Thyroid gland (tissue), 4 donors: Measurements from ENCODE around the gene VAV3. TPM values are rescaled to one million over a fixed set of nuclear protein-coding genes. Genes with fewer than 3 reads are reported as not detected.

ENCODE experiments used
- DNase-seq, 2 donors: peaks; one replicate each; pipeline ENCODE4 v3.0.0-alpha.2; 2019
- H3K27ac ChIP-seq, 3 donors: fragments of 200-600 bp; sonication (generic); 1 replicate in 2 of 3; 2 replicates in 1 of 3; pipeline ENCODE4 v1.5.1; 2016 to 2019; ENCODE audit warnings: mild to moderate bottlenecking in 1 of 3, moderate library complexity in 1 of 3
- H3K27me3 ChIP-seq: fragments of 200-600 bp; sonication (generic); one replicate; pipeline ENCODE4 v1.5.1; 2019
- H3K36me3 ChIP-seq, 2 donors: fragments of 200-600 bp; sonication (generic); one replicate each; pipeline ENCODE4 v1.5.1; 2016 to 2019
- H3K4me1 ChIP-seq, 2 donors: fragments of 200-600 bp; sonication (generic); one replicate each; pipeline ENCODE4 v1.5.1; 2017 to 2019
- H3K4me3 ChIP-seq, 3 donors: fragments of 200-600 bp; sonication (generic); replicated peaks in 1 of 3; 1 replicate in 2 of 3; 2 replicates in 1 of 3; pipeline ENCODE4 v1.5.1; 2016; ENCODE audit warnings: mild to moderate bottlenecking in 1 of 3
- H3K9me3 ChIP-seq: fragments of 200-600 bp; sonication (generic); one replicate; pipeline ENCODE4 v1.5.1; 2017
- CTCF ChIP-seq, 6 experiments: fragments of 200-600 bp in 3 of 6; fragments of 450-650 bp in 3 of 6; sonication (generic) in 3 of 6; IDR thresholded peaks; one replicate each; pipeline ENCODE4 v1.5.1; 2016 to 2019; ENCODE audit warnings: antibody characterized with exemption in 6 of 6, mild to moderate bottlenecking in 2 of 6, inconsistent platforms in 1 of 6, moderate library complexity in 1 of 6
- POLR2A ChIP-seq, 2 donors: fragments of 450-650 bp; IDR thresholded peaks; one replicate each; pipeline ENCODE4 v1.6.1; 2017; ENCODE audit warnings: antibody characterized with exemption in 2 of 2, mild to moderate bottlenecking in 2 of 2, moderate library complexity in 1 of 2
- whole genome bisulfite sequencing, 2 donors: methylation state at CpG; one replicate each; pipeline ENCODE4 v1.1.5; 2017; 5-methylcytosine and 5-hydroxymethylcytosine counted together
- intact Hi-C: fragments of 100-400 bp; cut with DNase I; formaldehyde crosslinking; loops from one replicate; pipeline ENCODE4 v1.15.1; 2023
- total RNA-seq, 4 donors: library from RNA; depleted of rRNA; stranded (reverse); fragments of >200 nt; gene quantifications; one replicate each; pipeline ENCODE4 v1.2.3, GENCODE V29; 2016

The VAV3 gene
- total RNA-seq, 4 donors from 2014 or later = 14.8 to 22.8 (median 18.8) TPM

- TF ChIP-seq CTCF (IDR thresholded peaks at IDR 0.05) (no peak), POLR2A (IDR thresholded peaks at IDR 0.05) (no peak)
- no peak for DNase-seq
- H3K4me1 ChIP-seq = peaks cover 0 to 7% of the 10 kb centered on the region in 2 donors
- no peaks in the 10 kb centered on the region for H3K27me3 ChIP-seq
- H3K36me3 ChIP-seq = no peaks in the 10 kb centered on the region
- H3K27ac ChIP-seq = no peak overlapping the region
- intact Hi-C loops = no loop called here
- 82 to 85% methylated on average over 2 of the region's 2 CpGs for WGBS, 2 donors
- no peaks in the 10 kb centered on the region for H3K9me3 ChIP-seq
- no peak overlapping the region for H3K4me3 ChIP-seq
These were observed 65.3 kb downstream of the VAV3 start for GRCh38 chr1:107899655-107900054.

DNA sequence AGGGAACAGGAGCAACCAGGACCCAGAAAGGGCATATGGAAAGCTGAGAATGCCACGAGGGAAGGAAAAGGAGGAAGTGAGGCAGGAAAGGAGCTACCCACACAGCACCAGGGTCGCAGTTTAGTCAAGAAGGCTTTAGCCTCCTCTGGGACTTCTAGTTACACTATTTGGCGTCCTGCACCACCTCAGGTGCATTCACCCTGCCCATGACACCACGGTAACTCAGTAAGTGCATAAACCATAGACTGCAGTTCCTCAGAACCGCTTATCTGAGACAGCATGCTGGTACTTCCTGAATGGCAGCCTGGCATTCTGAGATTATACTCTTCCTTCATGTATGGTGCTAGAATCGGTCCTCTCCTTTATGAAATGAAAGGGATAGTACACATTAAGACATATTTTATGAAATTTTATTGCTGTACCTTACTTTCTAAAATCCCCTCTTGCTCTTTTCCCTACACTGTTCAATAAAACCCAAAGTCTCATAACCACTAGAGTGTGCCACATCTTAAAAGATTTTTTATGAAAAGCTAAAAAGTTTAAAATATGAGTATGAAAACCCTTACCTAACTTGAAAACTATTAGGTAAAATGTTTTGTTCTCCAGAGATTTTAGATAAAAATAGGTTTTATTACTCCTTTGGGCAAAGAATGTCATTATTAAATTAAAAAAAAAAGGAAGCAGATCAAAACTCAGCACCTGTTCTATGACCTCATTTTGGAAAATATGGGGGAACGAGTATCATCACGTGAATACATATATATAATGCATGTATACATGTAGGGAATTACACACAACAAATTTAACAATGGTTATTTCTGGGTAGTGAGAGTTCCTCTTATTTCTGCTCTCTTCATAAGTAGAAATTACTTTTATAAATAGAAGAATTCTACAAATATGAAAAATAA is 67.3 kb downstream of the VAV3 start:
- H3K27ac ChIP-seq = no peak overlapping the region
- peaks cover 0 to 7% of the 10 kb centered on the region in 2 donors for H3K4me1 ChIP-seq
- H3K9me3 ChIP-seq = no peaks in the 10 kb centered on the region
- no peaks in the 10 kb centered on the region for H3K36me3 ChIP-seq
- DNase-seq = no peak
- H3K4me3 ChIP-seq = no peak overlapping the region
- 72 to 78% methylated on average over 8 of the region's 8 CpGs for WGBS, 2 donors
- no peaks in the 10 kb centered on the region for H3K27me3 ChIP-seq
- intact Hi-C loops = no loop called here
- TF ChIP-seq CTCF (IDR thresholded peaks at IDR 0.05) (no peak), POLR2A (IDR thresholded peaks at IDR 0.05) (no peak)

- peaks cover 0 to 7% of the 10 kb centered on the region in 2 donors for H3K4me1 ChIP-seq
- TF ChIP-seq POLR2A (IDR thresholded peaks at IDR 0.05) (no peak), CTCF (IDR thresholded peaks at IDR 0.05) (no peak)
- intact Hi-C loops = no loop called here
- no peaks in the 10 kb centered on the region for H3K9me3 ChIP-seq
- no peaks in the 10 kb centered on the region for H3K36me3 ChIP-seq
- no peak for DNase-seq
- no peaks in the 10 kb centered on the region for H3K27me3 ChIP-seq
- no peak overlapping the region for H3K4me3 ChIP-seq
- 95 to 96% methylated on average over 1 of the region's 1 CpG for WGBS, 2 donors
- H3K27ac ChIP-seq = no peak overlapping the region
These were observed 68.0 kb downstream of the VAV3 start for GRCh38 chr1:107896936-107897335.

DNA sequence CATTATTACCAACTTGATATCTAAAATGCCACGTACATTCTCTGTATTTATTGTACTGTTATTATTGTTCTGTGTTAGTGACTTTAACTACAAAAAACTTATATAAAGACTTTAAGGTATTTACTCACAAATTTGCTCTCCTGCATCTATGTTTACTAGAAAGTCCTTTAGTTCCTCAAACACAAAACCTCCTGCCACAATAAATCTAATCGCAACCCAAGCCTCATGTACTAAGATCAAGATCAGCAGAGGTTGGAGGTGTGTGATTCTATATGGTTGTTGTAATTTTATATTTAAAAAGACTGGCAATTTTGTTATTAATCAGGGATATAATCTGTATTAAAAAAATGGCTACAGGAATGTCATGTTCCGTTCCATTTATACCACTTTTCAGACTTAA is 68.6 kb downstream of the VAV3 start:
- TF ChIP-seq CTCF (IDR thresholded peaks at IDR 0.05) (no peak), POLR2A (IDR thresholded peaks at IDR 0.05) (no peak)
- Histone ChIP-seq H3K27me3 (no peaks in the 10 kb centered on the region), H3K4me3 (no peak overlapping the region), H3K9me3 (no peaks in the 10 kb centered on the region), H3K36me3 (no peaks in the 10 kb centered on the region), H3K27ac (no peak overlapping the region), H3K4me1 (peaks cover 0 to 7% of the 10 kb centered on the region in 2 donors)
- intact Hi-C loops = no loop called here
- WGBS, 2 donors = 94% methylated on average over 3 of the region's 3 CpGs
- no peak for DNase-seq
